GM12892 (cell line): Measurements from ENCODE around the gene VAV2.

Source experiments
- POLR2A ChIP-seq: IDR thresholded peaks from 2 replicates; pipeline ENCODE4 v1.6.1; 2011; ENCODE audit warnings: low read depth, low read length, control low read depth
- POLR2AphosphoS5 ChIP-seq: IDR thresholded peaks from 2 replicates; pipeline ENCODE4 v1.6.1; 2011; ENCODE audit warnings: low read depth, low read length, control low read depth
- TAF1 ChIP-seq: IDR thresholded peaks from 2 replicates; pipeline ENCODE4 v1.6.1; 2011; ENCODE audit warnings: low read depth, mild to moderate bottlenecking, control low read depth, low read length, borderline replicate concordance

DNA sequence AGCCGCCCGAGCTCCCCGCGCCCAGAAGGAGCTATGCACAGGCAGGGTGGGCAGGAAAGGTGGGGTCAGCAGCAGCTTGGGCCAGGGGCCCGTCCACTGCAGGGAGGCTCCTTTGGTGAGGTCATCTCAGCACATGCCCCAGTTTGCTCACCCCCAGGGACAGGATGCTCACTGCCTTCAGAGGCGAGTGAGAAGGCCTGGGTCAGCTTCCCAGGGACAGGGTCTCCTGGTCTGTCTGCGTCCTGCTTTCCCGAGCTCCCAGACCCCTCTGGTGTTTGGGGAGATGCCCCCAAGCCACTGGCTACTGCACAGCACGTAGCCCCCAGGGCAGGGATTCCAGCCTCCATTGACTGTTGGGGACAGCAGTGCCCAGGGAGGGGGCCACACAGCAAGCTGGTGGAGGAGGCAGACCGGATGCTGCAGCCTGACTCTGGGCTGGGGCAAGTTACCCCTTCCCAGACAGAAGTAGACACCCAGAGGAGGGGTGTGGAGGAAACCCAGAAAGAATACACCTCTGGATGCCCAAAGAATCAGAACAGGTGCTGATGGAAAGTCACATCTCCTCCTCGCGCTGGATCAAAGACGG, 253.4 kb downstream of the VAV2 start:
- no peak for TF ChIP-seq POLR2AphosphoS5
- TF ChIP-seq TAF1 = no peak
- no peak for TF ChIP-seq POLR2A
